ENCODE data around the gene MSMB. TPM values are rescaled to one million over a fixed set of nuclear protein-coding genes. Genes with fewer than 3 reads are reported as not detected.

The MSMB gene
- total RNA-seq, 1 experiment from 2014 or later = not detected

DNA sequence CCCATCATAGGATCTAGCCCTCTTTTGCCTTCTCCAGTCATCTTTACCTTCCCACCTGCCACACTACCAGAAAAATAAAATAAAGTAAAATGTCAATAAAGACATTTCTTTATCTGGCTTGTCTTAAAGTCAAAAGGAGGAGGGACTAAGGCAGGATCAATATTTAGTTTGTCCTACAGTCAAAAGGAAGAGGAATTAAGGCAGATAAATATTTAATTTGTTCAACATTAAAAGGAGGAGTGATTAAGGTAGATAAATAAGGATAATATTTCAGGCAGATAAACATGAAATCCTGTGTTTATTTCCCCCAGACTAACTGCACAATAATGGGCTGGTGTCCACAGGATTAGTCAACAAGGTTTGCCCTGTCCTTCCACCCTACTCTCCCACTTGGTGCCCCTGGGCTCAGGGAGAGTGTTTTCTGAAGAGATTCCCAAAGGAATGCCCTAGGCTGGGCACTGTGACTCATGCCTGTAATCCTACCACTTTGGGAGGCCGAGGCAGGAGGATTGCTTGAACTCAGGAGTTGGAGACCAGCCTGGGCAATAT, 18.3 kb upstream of the MSMB start (continued):
- TF ChIP-seq, protein P1, sequence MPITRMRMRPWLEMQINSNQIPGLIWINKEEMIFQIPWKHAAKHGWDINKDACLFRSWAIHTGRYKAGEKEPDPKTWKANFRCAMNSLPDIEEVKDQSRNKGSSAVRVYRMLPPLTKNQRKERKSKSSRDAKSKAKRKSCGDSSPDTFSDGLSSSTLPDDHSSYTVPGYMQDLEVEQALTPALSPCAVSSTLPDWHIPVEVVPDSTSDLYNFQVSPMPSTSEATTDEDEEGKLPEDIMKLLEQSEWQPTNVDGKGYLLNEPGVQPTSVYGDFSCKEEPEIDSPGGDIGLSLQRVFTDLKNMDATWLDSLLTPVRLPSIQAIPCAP (CRISPR knock-in tag; IDR thresholded peaks at IDR 0.05) = no peak
- TF ChIP-seq, protein P2, sequence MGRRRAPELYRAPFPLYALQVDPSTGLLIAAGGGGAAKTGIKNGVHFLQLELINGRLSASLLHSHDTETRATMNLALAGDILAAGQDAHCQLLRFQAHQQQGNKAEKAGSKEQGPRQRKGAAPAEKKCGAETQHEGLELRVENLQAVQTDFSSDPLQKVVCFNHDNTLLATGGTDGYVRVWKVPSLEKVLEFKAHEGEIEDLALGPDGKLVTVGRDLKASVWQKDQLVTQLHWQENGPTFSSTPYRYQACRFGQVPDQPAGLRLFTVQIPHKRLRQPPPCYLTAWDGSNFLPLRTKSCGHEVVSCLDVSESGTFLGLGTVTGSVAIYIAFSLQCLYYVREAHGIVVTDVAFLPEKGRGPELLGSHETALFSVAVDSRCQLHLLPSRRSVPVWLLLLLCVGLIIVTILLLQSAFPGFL (CRISPR knock-in tag; IDR thresholded peaks at IDR 0.05; ENCODE audit: borderline replicate concordance) = no peak
- no peak for TF ChIP-seq ATF1 (CRISPR knock-in tag; IDR thresholded peaks at IDR 0.05)
- no peak for TF ChIP-seq ZBTB43 (CRISPR knock-in tag; IDR thresholded peaks at IDR 0.05)
- no peak for TF ChIP-seq RELA (CRISPR knock-in tag; IDR thresholded peaks at IDR 0.05; ENCODE audit: borderline replicate concordance)
- TF ChIP-seq, protein P3, sequence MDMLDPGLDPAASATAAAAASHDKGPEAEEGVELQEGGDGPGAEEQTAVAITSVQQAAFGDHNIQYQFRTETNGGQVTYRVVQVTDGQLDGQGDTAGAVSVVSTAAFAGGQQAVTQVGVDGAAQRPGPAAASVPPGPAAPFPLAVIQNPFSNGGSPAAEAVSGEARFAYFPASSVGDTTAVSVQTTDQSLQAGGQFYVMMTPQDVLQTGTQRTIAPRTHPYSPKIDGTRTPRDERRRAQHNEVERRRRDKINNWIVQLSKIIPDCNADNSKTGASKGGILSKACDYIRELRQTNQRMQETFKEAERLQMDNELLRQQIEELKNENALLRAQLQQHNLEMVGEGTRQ (CRISPR knock-in tag; IDR thresholded peaks at IDR 0.05) = no peak

DNA sequence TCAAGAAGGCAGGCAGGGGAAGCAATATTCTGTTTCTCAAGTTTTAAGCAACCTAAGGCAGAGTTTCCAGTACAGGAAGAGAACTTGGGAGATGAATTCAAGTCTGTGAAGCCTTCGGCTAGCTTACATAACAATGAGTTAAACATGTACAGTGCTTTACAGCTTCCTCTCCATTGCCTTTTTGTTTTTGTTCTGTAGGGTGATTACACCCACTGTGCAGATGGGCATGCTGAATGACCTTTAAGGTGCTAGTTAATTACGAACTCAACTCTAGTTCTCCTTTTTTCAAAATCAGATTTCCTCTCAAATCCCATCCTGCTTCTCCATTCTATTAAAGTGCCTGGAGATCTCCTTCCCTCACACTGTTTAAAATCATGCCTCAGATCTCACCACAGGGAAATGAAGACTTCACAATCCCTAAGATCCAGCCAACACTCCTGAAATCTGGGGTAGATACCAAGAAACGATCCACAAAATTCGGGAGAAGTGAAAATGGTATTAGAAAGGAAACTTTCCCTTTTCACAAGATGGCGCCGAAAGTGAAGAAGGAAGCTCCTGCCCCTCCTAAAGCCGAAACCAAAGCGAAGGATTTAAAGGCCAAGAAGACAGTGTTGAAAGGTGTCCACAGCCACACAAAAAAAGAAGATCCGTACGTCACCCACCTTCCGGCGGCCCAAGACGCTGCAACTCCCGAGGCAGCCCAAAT, 16.8 kb upstream of the MSMB start:
- Mint-ChIP-seq H3K9me3 (0 out of 2 replicates have a peak, but pooled peaks cover 4% of the 10 kb centered on the region), H3K4me1 (peaks cover 11% of the 10 kb centered on the region), H3K36me3 (no peaks in the 10 kb centered on the region), H3K27me3 (ENCODE audit: low read depth) (no peaks in the 10 kb centered on the region), H3K27ac (no peak overlapping the region), H3K4me3 (no peak overlapping the region)
- DNase-seq (ENCODE audit: low spot score) (no peak), ATAC-seq (no peak)
- ChIA-PET CTCF (no interaction called here), POLR2A (no interaction called here)
- TF ChIP-seq RORB (CRISPR knock-in tag; IDR thresholded peaks at IDR 0.05) = no peak
- TF ChIP-seq SMAD4 (CRISPR knock-in tag; IDR thresholded peaks at IDR 0.05) = no peak
- no peak for TF ChIP-seq NFATC4 (CRISPR knock-in tag; IDR thresholded peaks at IDR 0.05)
- TF ChIP-seq ATF1 (CRISPR knock-in tag; IDR thresholded peaks at IDR 0.05) = no peak
- TF ChIP-seq MAX (CRISPR knock-in tag; IDR thresholded peaks at IDR 0.05) = no peak
- TF ChIP-seq CREM (CRISPR knock-in tag; IDR thresholded peaks at IDR 0.05) = no peak
- TF ChIP-seq, protein P3 (CRISPR knock-in tag; IDR thresholded peaks at IDR 0.05) = no peak
- TF ChIP-seq, protein P4, sequence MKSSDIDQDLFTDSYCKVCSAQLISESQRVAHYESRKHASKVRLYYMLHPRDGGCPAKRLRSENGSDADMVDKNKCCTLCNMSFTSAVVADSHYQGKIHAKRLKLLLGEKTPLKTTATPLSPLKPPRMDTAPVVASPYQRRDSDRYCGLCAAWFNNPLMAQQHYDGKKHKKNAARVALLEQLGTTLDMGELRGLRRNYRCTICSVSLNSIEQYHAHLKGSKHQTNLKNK (CRISPR knock-in tag; IDR thresholded peaks at IDR 0.05) = no peak
- TF ChIP-seq EMX1 (CRISPR knock-in tag; IDR thresholded peaks at IDR 0.05) = no peak
- TF ChIP-seq, protein P1 (CRISPR knock-in tag; IDR thresholded peaks at IDR 0.05) = no peak
- TF ChIP-seq, protein P5, sequence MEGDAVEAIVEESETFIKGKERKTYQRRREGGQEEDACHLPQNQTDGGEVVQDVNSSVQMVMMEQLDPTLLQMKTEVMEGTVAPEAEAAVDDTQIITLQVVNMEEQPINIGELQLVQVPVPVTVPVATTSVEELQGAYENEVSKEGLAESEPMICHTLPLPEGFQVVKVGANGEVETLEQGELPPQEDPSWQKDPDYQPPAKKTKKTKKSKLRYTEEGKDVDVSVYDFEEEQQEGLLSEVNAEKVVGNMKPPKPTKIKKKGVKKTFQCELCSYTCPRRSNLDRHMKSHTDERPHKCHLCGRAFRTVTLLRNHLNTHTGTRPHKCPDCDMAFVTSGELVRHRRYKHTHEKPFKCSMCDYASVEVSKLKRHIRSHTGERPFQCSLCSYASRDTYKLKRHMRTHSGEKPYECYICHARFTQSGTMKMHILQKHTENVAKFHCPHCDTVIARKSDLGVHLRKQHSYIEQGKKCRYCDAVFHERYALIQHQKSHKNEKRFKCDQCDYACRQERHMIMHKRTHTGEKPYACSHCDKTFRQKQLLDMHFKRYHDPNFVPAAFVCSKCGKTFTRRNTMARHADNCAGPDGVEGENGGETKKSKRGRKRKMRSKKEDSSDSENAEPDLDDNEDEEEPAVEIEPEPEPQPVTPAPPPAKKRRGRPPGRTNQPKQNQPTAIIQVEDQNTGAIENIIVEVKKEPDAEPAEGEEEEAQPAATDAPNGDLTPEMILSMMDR (IDR thresholded peaks at IDR 0.05) = no peak
- no peak for TF ChIP-seq ESRRA (CRISPR knock-in tag; IDR thresholded peaks at IDR 0.05; ENCODE audit: borderline replicate concordance)
- TF ChIP-seq, protein P6, sequence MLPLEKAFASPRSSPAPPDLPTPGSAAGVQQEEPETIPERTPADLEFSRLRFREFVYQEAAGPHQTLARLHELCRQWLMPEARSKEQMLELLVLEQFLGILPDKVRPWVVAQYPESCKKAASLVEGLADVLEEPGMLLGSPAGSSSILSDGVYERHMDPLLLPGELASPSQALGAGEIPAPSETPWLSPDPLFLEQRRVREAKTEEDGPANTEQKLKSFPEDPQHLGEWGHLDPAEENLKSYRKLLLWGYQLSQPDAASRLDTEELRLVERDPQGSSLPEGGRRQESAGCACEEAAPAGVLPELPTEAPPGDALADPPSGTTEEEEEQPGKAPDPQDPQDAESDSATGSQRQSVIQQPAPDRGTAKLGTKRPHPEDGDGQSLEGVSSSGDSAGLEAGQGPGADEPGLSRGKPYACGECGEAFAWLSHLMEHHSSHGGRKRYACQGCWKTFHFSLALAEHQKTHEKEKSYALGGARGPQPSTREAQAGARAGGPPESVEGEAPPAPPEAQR (CRISPR knock-in tag; IDR thresholded peaks at IDR 0.05) = no peak
- TF ChIP-seq GABPB1 (CRISPR knock-in tag; IDR thresholded peaks at IDR 0.05) = no peak
- TF ChIP-seq, protein P7, sequence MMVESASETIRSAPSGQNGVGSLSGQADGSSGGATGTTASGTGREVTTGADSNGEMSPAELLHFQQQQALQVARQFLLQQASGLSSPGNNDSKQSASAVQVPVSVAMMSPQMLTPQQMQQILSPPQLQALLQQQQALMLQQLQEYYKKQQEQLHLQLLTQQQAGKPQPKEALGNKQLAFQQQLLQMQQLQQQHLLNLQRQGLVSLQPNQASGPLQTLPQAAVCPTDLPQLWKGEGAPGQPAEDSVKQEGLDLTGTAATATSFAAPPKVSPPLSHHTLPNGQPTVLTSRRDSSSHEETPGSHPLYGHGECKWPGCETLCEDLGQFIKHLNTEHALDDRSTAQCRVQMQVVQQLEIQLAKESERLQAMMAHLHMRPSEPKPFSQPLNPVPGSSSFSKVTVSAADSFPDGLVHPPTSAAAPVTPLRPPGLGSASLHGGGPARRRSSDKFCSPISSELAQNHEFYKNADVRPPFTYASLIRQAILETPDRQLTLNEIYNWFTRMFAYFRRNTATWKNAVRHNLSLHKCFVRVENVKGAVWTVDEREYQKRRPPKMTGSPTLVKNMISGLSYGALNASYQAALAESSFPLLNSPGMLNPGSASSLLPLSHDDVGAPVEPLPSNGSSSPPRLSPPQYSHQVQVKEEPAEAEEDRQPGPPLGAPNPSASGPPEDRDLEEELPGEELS (CRISPR knock-in tag; IDR thresholded peaks at IDR 0.05) = no peak
- TF ChIP-seq, protein P8, sequence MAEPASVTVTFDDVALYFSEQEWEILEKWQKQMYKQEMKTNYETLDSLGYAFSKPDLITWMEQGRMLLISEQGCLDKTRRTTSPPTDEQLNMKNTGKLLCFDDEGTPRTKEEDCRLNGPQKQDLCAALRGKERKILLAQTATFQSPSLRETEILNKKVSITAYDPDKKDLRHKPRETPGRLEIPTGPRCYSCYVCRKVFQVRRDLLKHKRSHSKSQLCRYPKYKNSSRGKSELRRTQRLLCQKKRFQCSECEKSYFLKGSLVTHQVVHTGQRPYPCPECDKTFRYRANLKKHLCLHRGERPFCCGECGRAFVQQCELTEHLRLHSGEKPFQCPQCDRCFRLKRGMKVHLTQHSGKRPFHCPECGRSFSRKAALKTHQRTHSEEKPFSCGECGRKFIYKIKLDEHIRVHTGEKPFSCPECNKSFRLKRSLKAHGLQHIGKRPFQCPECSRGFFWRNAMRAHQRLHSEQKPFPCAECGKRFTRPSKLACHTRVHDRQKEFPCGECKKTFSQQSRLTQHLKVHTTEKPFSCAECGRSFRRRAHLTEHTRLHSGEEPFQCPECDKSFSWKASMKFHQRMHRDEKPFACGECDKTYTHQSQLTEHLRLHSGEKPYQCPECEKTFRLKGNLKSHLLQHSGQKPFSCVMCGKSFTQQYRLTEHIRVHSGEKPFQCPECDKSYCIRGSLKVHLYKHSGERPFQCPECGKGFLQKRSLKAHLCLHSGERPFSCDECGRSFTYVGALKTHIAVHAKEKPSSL (CRISPR knock-in tag; conservative IDR thresholded peaks at IDR 0.05) = no peak
